DOHH2 (cell line): ENCODE results near the gene MET.

Experiments
- H3F3A ChIP-seq: fragments of 200-600 bp; sonication (generic), shearing (Covaris generic); 2 replicates; pipeline ENCODE4 v1.6.0; 2016; ENCODE audit warnings: antibody characterized with exemption, mild to moderate bottlenecking; ENCODE audit not compliant: control insufficient read depth, insufficient read depth
- H3K27ac ChIP-seq: fragments of 200-600 bp; sonication (generic); 2 replicates; pipeline ENCODE4 v1.5.1; 2014; ENCODE audit warnings: low read depth, mild to moderate bottlenecking, low read length, moderate library complexity
- H3K27me3 ChIP-seq: fragments of 200-600 bp; sonication (generic); 2 replicates; pipeline ENCODE4 v1.6.1; 2014; ENCODE audit warnings: mild to moderate bottlenecking, low read length, mixed read lengths; ENCODE audit not compliant: control insufficient read depth
- H3K36me3 ChIP-seq: fragments of 200-600 bp; sonication (generic); 2 replicates; pipeline ENCODE4 v1.6.1; 2014; ENCODE audit warnings: mild to moderate bottlenecking, low read length, moderate library complexity, mixed read lengths; ENCODE audit not compliant: control insufficient read depth
- H3K4me1 ChIP-seq: fragments of 200-600 bp; sonication (generic); 2 replicates; pipeline ENCODE4 v1.6.1; 2014; ENCODE audit warnings: mild to moderate bottlenecking, low read length, mixed read lengths; ENCODE audit not compliant: control insufficient read depth
- H3K4me2 ChIP-seq: fragments of 200-600 bp; sonication (generic); 2 replicates; pipeline ENCODE4 v1.6.0; 2014; ENCODE audit warnings: mild to moderate bottlenecking, low read length, moderate library complexity
- H3K4me3 ChIP-seq: fragments of 200-600 bp; sonication (generic); 2 replicates; pipeline ENCODE4 v1.5.1; 2014; ENCODE audit warnings: mild to moderate bottlenecking, low read length, mixed read lengths
- H3K79me2 ChIP-seq: fragments of 200-600 bp; sonication (generic); 2 replicates; pipeline ENCODE4 v1.6.1; 2014; ENCODE audit warnings: mild to moderate bottlenecking, low read length, mixed read lengths; ENCODE audit not compliant: control insufficient read depth
- H3K9me2 ChIP-seq: fragments of 200-600 bp; sonication (generic); replicated peaks from 2 replicates; pipeline ENCODE4 v1.6.1; 2014; ENCODE audit warnings: mild to moderate bottlenecking, low read length, mixed read lengths; ENCODE audit not compliant: control insufficient read depth
- H3K9me3 ChIP-seq: fragments of 200-600 bp; sonication (generic); 2 replicates; pipeline ENCODE4 v1.6.1; 2014; ENCODE audit warnings: antibody characterized with exemption, low read length, mixed read lengths; ENCODE audit not compliant: control insufficient read depth, insufficient read depth
- H4K20me1 ChIP-seq: fragments of 200-600 bp; sonication (generic); 2 replicates; pipeline ENCODE4 v1.6.0; 2014; ENCODE audit warnings: low read depth, mild to moderate bottlenecking, antibody characterized with exemption, low read length, moderate library complexity; ENCODE audit not compliant: control insufficient read depth, insufficient read depth
- EZH2phosphoT487 ChIP-seq: fragments of 200-600 bp; sonication (generic); IDR thresholded peaks from 2 replicates; pipeline ENCODE4 v1.6.1; 2017; ENCODE audit warnings: borderline replicate concordance, mild to moderate bottlenecking, antibody characterized with exemption, low read length, moderate library complexity, mixed read lengths
- TF ChIP-seq, protein P1 (sequence below): fragments of 200-600 bp; sonication (generic); IDR thresholded peaks from one replicate; pipeline ENCODE4 v1.5.1; 2014; ENCODE audit warnings: antibody characterized with exemption, mild to moderate bottlenecking, low read depth, low read length; ENCODE audit not compliant: poor library complexity, severe bottlenecking

The MET gene

DNA sequence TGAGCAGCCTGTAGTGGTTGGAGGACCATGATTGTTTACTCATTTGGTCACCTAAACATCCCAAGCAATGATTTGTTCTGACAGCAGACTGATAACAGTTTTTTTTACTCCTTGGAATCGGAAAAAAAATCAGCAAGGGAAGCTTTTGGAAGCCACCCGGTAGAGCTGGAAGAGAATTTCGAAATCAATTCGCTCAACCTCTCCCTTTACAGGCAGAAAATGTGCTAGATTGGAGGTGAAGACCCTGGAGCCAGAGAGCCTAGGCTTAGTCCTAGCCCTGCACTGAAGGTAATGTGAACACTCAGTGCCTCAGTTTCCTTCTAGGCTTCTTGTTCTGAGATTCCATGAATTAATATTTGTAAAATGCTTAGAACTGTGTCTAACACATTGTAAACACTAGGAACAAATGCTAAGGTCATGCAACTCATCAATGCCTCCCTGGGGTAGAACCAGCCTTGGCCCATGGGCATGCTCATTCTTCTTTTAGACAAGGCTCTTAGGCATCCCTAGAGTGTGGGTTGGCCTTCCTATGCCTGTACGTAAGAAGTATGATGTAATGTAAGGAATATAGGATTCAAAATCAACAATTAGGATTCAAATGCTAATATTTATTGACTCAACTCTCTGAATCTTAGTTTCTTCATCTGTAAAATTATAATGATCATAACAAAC is 52.7 kb downstream of the MET start:
- Histone ChIP-seq H3K4me1 (no peaks in the 10 kb centered on the region), H3F3A (no peaks in the 10 kb centered on the region), H3K27me3 (0 out of 2 replicates have a peak, but pooled peaks cover 4% of the 10 kb centered on the region), H3K9me3 (no peaks in the 10 kb centered on the region), H3K4me3 (no peak overlapping the region), H3K9me2 (no peaks in the 10 kb centered on the region), H3K4me2 (no peak overlapping the region), H3K36me3 (no peaks in the 10 kb centered on the region), H3K27ac (no peak overlapping the region), H3K79me2 (no peaks in the 10 kb centered on the region), H4K20me1 (no peaks in the 10 kb centered on the region)
- TF ChIP-seq EZH2phosphoT487, result no peak

DNA sequence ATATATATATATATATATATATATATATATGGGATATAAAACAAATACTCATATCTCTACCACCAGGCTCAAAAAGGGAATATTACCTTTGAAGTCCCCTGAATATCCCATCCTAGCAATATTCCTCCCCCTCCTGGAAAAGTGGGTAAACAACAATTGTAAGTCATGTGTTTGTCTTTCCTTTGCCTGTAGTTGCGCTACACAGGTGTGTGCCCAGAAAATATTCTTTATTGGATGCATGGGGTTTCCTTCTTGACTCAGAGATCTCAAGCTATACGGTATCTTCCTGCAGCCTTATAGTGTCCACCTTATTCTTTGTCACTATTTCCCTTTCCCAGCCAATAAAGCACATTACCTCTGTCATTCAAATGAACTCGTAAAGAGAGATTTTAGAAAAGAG is 54.2 kb downstream of the MET start:
- no peaks in the 10 kb centered on the region for H3K4me1 ChIP-seq
- H3K27ac ChIP-seq, result no peak overlapping the region
- no peaks in the 10 kb centered on the region for H3F3A ChIP-seq
- TF ChIP-seq EZH2phosphoT487, result no peak
- TF ChIP-seq, protein P1, sequence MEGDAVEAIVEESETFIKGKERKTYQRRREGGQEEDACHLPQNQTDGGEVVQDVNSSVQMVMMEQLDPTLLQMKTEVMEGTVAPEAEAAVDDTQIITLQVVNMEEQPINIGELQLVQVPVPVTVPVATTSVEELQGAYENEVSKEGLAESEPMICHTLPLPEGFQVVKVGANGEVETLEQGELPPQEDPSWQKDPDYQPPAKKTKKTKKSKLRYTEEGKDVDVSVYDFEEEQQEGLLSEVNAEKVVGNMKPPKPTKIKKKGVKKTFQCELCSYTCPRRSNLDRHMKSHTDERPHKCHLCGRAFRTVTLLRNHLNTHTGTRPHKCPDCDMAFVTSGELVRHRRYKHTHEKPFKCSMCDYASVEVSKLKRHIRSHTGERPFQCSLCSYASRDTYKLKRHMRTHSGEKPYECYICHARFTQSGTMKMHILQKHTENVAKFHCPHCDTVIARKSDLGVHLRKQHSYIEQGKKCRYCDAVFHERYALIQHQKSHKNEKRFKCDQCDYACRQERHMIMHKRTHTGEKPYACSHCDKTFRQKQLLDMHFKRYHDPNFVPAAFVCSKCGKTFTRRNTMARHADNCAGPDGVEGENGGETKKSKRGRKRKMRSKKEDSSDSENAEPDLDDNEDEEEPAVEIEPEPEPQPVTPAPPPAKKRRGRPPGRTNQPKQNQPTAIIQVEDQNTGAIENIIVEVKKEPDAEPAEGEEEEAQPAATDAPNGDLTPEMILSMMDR, result no peak
- H4K20me1 ChIP-seq, result no peaks in the 10 kb centered on the region
- H3K79me2 ChIP-seq, result no peaks in the 10 kb centered on the region
- H3K4me2 ChIP-seq, result no peak overlapping the region
- no peaks in the 10 kb centered on the region for H3K9me2 ChIP-seq
- no peak overlapping the region for H3K4me3 ChIP-seq
- 0 out of 2 replicates have a peak, but pooled peaks cover 4% of the 10 kb centered on the region for H3K27me3 ChIP-seq
- no peaks in the 10 kb centered on the region for H3K36me3 ChIP-seq
- no peaks in the 10 kb centered on the region for H3K9me3 ChIP-seq

DNA sequence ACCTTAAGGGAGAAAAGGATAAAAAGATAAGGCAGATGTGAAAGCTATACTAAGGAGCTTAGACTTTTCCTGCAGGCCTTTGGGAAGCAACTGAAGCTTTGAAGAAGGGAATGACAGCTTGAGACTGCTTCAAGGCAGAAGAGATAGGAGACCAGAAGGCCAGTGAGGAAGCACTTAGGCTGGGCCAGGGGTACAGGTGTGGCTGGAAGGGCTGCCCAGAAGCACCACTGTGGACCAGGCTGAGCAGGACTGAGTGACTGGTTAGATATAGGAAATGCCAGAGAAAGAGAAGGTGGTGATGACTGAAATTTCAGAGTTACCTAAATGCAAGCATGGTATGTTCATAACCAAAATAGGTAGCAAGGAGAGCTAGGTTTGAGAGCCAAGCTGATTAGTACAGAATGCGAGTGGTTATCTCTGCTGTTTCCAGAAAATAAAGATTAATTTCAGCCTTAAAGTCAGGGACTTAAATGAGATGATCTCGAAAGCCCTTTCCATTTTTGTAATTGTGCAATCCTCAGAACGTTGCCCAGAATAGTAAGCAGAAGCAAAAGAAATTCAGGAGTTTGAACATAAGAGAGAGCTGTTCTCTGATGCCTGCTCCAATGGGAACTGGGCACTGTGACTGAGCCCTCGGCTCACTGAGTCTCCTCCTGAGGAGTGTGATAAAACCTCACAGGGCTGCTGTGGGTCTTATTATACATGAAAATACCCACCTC is 54.9 kb downstream of the MET start:
- Histone ChIP-seq H3K9me2 (no peaks in the 10 kb centered on the region), H3K27me3 (0 out of 2 replicates have a peak, but pooled peaks cover 4% of the 10 kb centered on the region), H3K9me3 (no peaks in the 10 kb centered on the region), H3K4me3 (no peak overlapping the region), H3F3A (no peaks in the 10 kb centered on the region), H3K79me2 (no peaks in the 10 kb centered on the region), H3K4me2 (no peak overlapping the region), H3K27ac (no peak overlapping the region), H3K36me3 (no peaks in the 10 kb centered on the region), H4K20me1 (no peaks in the 10 kb centered on the region), H3K4me1 (no peaks in the 10 kb centered on the region)
- TF ChIP-seq, protein P1, result no peak
- TF ChIP-seq EZH2phosphoT487, result no peak

DNA sequence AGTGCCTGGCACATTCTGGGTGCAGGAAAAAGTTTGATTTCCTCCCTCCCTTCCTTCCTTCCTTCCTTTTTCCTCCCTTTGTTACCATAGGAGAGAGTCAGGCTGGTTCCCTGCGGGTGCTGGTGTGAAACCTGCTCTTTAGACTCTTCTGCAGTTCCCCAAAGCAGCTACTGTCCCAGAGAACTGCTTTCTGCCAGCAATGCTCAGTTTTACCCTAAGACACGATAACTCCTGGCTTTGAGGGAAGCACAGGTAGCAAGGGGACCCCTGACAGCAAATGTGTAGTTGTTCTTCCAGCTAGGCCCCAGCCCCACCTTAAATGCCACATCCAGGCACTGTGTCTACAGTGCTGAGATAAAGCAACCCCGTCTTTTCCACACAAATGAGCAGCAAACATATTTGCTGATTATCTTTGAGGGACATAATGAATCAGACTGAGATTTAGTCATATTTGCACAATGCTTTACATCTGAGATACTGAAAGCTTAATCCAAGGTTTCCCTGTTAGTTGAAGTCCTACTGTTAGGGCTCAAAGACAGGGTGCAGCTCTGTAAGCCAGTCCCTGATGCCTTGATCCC is 55.5 kb downstream of the MET start:
- Histone ChIP-seq H3K79me2 (no peaks in the 10 kb centered on the region), H3K4me1 (no peaks in the 10 kb centered on the region), H3F3A (no peaks in the 10 kb centered on the region), H3K9me2 (no peaks in the 10 kb centered on the region), H3K4me2 (no peak overlapping the region), H3K4me3 (no peak overlapping the region), H3K9me3 (no peaks in the 10 kb centered on the region), H3K27ac (no peak overlapping the region), H4K20me1 (no peaks in the 10 kb centered on the region), H3K36me3 (no peaks in the 10 kb centered on the region), H3K27me3 (0 out of 2 replicates have a peak, but pooled peaks cover 4% of the 10 kb centered on the region)
- no peak for TF ChIP-seq EZH2phosphoT487
- TF ChIP-seq, protein P1, result no peak
